Ascending aorta (tissue), 2 donors: Measurements from ENCODE around the gene TMC1. TPM values are rescaled to one million over a fixed set of nuclear protein-coding genes. Genes with fewer than 3 reads are reported as not detected.

Experiments
- DNase-seq, 2 donors: peaks; one replicate each; pipeline ENCODE4 v3.0.0-alpha.2; 2019; ENCODE audit warnings: low spot score in 2 of 2
- H3K27ac ChIP-seq, 2 donors: fragments of 200-600 bp; sonication (generic); one replicate each; pipeline ENCODE4 v1.5.1; 2016 to 2017; ENCODE audit warnings: mild to moderate bottlenecking in 1 of 2
- H3K27me3 ChIP-seq: fragments of 200-600 bp; sonication (generic); one replicate; pipeline ENCODE4 v1.5.1; 2017
- H3K36me3 ChIP-seq, 2 donors: fragments of 200-600 bp; sonication (generic); one replicate each; pipeline ENCODE4 v1.5.1; 2016
- H3K4me1 ChIP-seq, 2 donors: fragments of 200-600 bp; sonication (generic); one replicate each; pipeline ENCODE4 v1.5.1; 2016 to 2017; ENCODE audit warnings: mild to moderate bottlenecking in 1 of 2
- H3K4me3 ChIP-seq, 2 donors: fragments of 200-600 bp; sonication (generic); one replicate each; pipeline ENCODE4 v1.5.1; 2016 to 2017; ENCODE audit warnings: mild to moderate bottlenecking in 1 of 2
- H3K9me3 ChIP-seq, 2 donors: fragments of 200-600 bp; sonication (generic); one replicate each; pipeline ENCODE4 v1.5.1; 2016
- CTCF ChIP-seq, 3 experiments: fragments of 200-600 bp in 2 of 3; fragments of 450-650 bp in 1 of 3; sonication (generic) in 2 of 3; IDR thresholded peaks; one replicate each; pipeline ENCODE4 v1.5.1; 2016 to 2019; ENCODE audit warnings: antibody characterized with exemption in 3 of 3, mild to moderate bottlenecking in 1 of 3, moderate library complexity in 1 of 3
- intact Hi-C: fragments of 100-400 bp; cut with DNase I; formaldehyde crosslinking; loops from one replicate; pipeline ENCODE4 v1.15.1; 2023
- total RNA-seq: library from RNA; depleted of rRNA; stranded (reverse); fragments of >200 nt; gene quantifications from one replicate; pipeline ENCODE4 v1.1.0, GENCODE V29; 2016

TMC1 gene
- total RNA-seq, 1 donor from 2014 or later = not detected

DNA sequence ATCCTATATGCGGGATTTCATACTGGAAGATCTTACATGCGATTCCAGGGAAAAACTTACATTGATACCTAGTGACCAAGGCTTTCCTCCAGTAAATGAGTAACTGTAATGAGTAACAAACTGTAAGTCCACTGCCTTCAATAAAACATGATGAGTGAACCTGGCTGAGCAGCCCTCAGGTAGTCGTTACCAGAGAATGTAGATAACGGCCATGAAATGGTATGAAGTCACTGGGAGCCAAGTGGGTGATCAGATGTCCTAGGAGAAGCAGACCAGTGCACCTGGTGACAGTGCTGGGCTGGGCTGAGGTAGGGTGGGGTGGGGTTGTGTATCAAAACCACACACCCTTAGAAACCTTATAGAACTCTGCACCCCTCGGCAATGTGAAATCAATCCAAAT, 227.9 kb downstream of the TMC1 start:
- H3K27ac ChIP-seq = no peak overlapping the region
- no peaks in the 10 kb centered on the region for H3K27me3 ChIP-seq
- no peaks in the 10 kb centered on the region for H3K36me3 ChIP-seq
- no peak overlapping the region for H3K4me3 ChIP-seq
- intact Hi-C loops = no loop called here
- no peaks in the 10 kb centered on the region for H3K4me1 ChIP-seq
- no peak for DNase-seq
- no peaks in the 10 kb centered on the region for H3K9me3 ChIP-seq
- no peak for TF ChIP-seq CTCF (IDR thresholded peaks at IDR 0.05)

DNA sequence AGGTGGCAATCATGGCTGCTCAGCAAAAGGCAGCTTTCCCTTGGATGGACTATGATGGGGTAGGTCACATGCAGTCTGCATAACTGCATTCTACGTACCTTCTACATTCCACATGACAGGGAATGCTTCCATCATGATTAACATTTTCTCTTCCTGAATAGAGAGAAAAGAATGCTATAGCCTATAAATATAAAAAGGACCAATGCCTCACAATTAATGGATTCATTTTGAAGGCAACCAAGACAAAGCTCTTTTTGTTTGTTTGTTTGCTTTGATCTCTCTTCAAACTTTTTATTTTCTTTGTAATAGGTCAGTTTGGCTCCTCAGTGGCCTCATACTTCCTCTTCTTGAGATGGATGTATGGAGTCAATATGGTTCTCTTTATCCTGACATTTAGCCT, 230.1 kb downstream of the TMC1 start:
- Histone ChIP-seq H3K36me3 (no peaks in the 10 kb centered on the region), H3K27me3 (no peaks in the 10 kb centered on the region), H3K9me3 (no peaks in the 10 kb centered on the region), H3K4me1 (no peaks in the 10 kb centered on the region), H3K4me3 (no peak overlapping the region), H3K27ac (no peak overlapping the region)
- TF ChIP-seq CTCF (IDR thresholded peaks at IDR 0.05) = no peak
- intact Hi-C loops = loop anchor here (5.0 kb wide), 1 partner anchor 459 kb away; no protein-coding TSS in a partner anchor
- DNase-seq = no peak

- intact Hi-C loops = loop anchor here (5.0 kb wide), 1 partner anchor 461 kb away; no protein-coding TSS in a partner anchor
- Histone ChIP-seq H3K4me3 (no peak overlapping the region), H3K4me1 (no peaks in the 10 kb centered on the region), H3K36me3 (no peaks in the 10 kb centered on the region), H3K27me3 (no peaks in the 10 kb centered on the region), H3K27ac (no peak overlapping the region), H3K9me3 (no peaks in the 10 kb centered on the region)
- peak in 1 of 3 experiments; percentile 19 for TF ChIP-seq CTCF (IDR thresholded peaks at IDR 0.05)
- DNase-seq = no peak
These were observed 232.0 kb downstream of the TMC1 start for GRCh38 chr9:72753266-72753893.

- no peak for TF ChIP-seq CTCF (IDR thresholded peaks at IDR 0.05)
- intact Hi-C loops = no loop called here
- H3K36me3 ChIP-seq = no peaks in the 10 kb centered on the region
These were observed 234.4 kb downstream of the TMC1 start for GRCh38 chr9:72755836-72756235.

DNA sequence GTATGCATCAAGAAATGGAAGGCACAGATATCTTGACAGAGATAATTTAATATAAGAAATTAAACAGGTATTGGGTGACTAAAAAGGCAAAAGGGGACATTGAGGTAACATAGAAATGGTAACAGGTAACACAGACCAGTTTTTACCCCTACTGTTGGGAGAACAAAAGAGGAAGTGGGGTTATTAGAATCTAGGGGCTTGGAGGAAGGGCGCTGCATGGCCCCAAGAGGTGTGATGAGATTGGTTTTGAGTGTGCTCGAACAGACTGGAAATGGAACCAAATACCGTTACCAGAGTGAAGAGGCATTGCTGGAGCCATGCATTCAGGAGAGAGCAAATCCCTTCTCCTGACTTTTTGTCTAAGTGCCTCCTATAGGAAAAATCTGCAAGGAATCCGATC, 237.5 kb downstream of the TMC1 start:
- DNase-seq = no peak
- Histone ChIP-seq H3K36me3 (no peaks in the 10 kb centered on the region), H3K27me3 (no peaks in the 10 kb centered on the region), H3K9me3 (no peaks in the 10 kb centered on the region), H3K27ac (no peak overlapping the region), H3K4me1 (no peaks in the 10 kb centered on the region), H3K4me3 (no peak overlapping the region)
- intact Hi-C loops = no loop called here
- no peak for TF ChIP-seq CTCF (IDR thresholded peaks at IDR 0.05)

More at GRCh38 chr9:72755836-72756235, 234.4 kb downstream of the TMC1 start:
- no peaks in the 10 kb centered on the region for H3K27me3 ChIP-seq
- no peak overlapping the region for H3K27ac ChIP-seq
- no peak overlapping the region for H3K4me3 ChIP-seq
- no peaks in the 10 kb centered on the region for H3K4me1 ChIP-seq
- DNase-seq = no peak
- H3K9me3 ChIP-seq = no peaks in the 10 kb centered on the region

DNA sequence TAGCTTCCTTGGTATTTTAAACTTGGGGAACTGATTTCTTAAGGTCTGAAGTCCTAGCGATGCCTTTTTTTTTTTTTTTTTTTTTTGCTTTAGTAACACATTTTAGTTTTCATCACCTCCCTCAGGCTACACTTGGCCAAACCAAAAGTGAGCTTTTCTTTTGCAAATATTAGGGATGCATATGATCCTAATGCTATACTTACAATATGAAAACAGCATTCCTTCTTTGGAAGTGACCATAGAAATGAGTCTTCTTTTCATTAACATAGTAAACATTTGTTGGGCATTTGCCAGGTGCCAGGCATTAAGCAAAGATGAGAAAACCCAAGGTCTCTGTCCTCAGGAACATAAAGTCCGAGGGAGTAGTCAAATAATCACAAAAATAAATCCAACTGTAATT, 241.6 kb downstream of the TMC1 start:
- no peak for DNase-seq
- intact Hi-C loops = no loop called here
- Histone ChIP-seq H3K4me1 (no peaks in the 10 kb centered on the region), H3K36me3 (no peaks in the 10 kb centered on the region), H3K27ac (no peak overlapping the region), H3K9me3 (no peaks in the 10 kb centered on the region), H3K27me3 (no peaks in the 10 kb centered on the region), H3K4me3 (no peak overlapping the region)
- no peak for TF ChIP-seq CTCF (IDR thresholded peaks at IDR 0.05)
